HL-60/S4 treated with phorbol 12-myristate 13-acetate at 8.2 ng/mL for 4 days and 3 days (cell line): ENCODE measurements around the gene SQSTM1.

ENCODE experiments used
- in situ Hi-C: fragments of 300-500 bp; cut with MboI; formaldehyde crosslinking; loops from 2 replicates; pipeline ENCODE4 v1.15.0; 2022; ENCODE audit warnings: low sequenced_read_pairs

SQSTM1 gene

DNA sequence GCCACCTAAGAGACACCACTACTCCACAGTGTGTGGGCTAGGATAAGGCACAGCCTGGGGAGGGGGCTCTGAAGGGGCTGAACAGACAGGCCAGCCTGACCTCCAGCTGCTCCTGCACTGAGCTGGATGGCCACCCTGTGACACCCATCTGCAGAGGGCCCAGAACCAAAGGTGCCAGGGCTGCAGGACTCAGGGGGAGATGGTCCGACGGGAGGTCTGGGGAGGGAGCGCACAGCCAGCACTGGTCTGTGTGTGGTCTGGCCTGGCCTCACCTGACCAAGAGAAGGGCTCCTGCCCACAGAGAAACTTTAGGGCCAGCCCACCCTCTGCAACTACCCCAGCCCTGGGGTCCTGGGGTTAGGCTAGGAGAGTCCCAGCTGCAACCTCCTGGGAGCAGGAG lies 26.1 kb upstream of the SQSTM1 start:
- in situ Hi-C loops = no loop called here

DNA sequence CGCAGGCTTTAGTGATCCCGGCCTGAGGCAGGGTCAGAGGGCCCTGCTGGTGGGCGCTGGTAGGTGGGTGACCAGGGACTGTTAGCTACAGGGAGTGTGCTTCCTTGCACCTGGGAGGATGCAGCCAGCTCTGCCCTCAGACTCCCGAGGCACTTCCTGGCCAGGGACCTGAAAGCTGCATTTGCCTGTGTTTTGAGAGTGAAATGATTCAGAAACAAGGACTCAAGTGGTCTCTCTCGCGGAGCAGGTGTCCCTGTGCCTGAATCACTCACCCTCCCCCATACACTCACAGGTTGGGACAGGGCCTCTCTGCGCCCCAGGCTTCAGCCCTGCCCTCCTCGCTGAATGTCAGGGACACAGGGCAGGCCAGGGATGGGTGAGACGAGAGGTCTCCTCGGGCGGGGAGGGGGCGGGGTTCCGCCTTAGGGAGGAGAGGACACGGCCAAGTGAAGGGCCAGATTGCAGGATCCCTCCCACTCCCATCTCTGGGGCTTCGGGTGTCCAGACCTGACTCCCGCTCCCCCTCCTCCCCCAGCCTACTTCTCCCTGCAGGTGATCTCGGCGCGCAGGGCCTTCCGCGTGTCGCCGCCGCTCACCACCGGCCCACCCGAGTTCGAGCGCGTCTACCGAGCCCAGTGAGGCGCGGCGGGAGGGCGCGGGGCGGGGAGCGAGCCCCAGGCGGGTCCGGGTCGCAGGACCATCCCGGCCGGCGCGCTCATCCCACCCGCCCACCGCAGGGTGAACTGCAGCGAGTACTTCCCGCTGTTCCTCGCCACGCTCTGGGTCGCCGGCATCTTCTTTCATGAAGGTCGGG lies 25.4 kb upstream of the SQSTM1 start:
- in situ Hi-C loops = loop anchor here (5.0 kb wide), 1 partner anchor 33 kb away; no protein-coding TSS in a partner anchor

DNA sequence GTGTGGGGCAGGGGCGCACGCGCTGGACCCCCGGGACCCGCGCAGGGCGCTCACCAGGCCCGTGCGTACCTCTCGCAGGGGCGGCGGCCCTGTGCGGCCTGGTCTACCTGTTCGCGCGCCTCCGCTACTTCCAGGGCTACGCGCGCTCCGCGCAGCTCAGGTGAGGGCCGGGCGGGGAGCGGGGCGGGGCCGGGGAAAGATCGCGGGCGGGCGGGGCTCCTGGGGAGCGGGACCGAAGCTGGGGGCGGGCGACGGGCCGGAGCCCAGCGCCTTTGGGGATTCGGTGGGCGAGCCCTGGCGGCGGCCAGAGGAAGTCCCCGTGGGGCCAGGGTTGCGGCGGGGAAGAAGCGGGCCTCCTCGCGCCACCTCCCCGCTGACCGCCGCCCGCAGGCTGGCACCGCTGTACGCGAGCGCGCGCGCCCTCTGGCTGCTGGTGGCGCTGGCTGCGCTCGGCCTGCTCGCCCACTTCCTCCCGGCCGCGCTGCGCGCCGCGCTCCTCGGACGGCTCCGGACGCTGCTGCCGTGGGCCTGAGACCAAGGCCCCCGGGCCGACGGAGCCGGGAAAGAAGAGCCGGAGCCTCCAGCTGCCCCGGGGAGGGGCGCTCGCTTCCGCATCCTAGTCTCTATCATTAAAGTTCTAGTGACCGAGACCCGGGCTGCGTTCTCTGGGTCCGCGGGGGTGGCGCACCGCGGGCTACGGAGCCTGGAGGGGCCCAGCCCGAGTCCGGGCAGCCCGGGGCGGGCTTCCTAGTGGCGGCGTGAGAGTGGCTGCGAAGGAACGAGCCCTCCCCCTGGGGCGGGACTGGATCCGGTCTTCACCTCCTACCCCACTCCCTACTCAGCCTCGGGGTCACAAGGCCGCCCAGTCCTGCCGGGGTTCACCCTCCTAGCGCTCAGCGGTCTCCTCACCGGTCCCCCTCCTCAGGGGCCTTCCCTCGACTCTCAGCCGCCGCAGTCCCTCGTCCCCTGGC lies 24.6 kb upstream of the SQSTM1 start:
- in situ Hi-C loops = loop anchor here (5.0 kb wide), 1 partner anchor 34 kb away; no protein-coding TSS in a partner anchor

DNA sequence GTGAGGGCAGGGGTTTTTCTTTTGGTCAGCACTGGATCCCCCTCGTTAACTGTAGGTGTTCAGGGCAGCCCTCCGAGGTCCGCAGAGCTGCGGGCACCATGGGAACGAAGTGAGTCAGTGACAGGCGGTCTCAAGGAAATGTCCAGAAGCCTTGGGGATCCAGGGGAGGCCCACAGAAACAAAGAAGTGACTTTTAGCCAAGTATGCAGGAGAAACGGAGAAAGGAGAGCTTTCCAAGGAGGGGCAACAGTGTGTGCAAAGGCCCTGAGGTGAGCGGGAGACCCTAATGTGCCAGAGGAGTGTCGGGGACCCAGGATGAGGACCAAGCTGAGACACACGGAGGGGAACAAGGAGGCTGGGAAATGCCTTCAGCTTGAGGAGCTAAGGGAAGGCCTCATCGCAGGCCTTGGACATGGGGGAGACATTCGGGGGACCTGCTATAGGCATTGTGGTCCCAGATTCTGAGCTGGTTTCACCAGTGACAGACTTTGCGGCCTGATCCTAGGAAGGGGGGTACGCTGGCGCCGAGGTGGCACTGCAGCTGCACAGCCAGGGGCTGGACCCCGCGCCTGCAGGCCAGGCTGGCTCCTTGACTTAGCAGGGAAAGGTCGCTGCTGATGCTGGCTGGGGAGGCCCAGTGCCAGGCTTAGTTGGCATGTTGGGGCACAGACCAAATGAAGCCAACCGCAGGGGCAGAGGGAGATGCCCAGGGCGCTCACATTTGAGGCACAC lies 23.7 kb upstream of the SQSTM1 start:
- in situ Hi-C loops = loop anchor here (5.0 kb wide), 1 partner anchor 35 kb away; no protein-coding TSS in a partner anchor

DNA sequence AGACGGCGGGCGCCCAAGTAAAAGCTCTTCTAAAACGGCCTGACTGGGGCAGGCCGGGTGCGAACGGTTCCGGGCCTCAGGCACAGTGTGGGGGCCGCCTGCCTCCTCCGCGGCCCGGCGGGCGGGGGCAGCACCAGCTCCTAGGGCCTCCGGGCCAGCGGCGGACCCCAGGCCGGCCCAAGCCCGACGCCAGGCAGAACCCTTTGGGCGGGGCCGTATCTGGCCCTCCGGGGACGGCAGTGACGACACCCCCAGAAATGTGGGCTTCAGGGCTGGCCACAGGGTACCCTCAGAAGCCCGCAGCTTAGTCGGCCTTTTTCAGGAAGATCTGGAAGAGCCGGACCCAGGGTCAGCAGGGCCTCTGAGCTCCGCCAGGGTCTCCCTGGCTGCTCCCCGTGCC lies 23.0 kb upstream of the SQSTM1 start:
- in situ Hi-C loops = loop anchor here (5.0 kb wide), 1 partner anchor 35 kb away; no protein-coding TSS in a partner anchor

DNA sequence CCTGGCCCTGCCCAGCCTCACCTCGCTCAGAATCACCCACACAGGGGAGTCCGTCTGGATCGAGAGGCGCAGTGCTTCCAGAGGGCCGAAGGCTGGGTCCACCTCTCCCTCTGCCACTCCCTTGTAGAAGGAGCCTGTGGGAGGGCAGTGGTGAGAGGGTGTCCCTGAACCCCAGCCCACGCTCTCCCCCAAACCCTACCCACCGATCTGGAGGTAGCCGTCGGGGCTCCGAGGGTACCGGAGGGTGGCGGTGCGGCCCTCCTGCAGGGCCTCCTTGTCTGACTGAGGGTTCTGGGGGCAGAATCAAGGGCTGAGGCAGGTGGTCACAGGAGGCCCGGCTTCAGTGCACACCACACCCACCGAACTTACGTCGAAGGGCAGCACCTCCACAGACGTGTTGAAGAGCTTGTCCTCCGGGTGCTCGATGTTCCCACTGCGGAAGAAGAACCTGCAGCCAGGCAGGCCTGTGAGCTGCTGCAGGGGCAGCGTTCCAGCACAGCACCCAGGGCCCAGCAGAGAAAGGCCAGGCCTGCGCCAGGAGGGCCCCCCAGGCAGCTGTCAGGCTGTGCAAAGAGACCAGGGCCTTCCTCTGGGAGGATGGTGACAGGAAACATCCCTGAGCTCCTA lies 22.4 kb upstream of the SQSTM1 start:
- in situ Hi-C loops = loop anchor here (5.0 kb wide), 1 partner anchor 36 kb away; no protein-coding TSS in a partner anchor

DNA sequence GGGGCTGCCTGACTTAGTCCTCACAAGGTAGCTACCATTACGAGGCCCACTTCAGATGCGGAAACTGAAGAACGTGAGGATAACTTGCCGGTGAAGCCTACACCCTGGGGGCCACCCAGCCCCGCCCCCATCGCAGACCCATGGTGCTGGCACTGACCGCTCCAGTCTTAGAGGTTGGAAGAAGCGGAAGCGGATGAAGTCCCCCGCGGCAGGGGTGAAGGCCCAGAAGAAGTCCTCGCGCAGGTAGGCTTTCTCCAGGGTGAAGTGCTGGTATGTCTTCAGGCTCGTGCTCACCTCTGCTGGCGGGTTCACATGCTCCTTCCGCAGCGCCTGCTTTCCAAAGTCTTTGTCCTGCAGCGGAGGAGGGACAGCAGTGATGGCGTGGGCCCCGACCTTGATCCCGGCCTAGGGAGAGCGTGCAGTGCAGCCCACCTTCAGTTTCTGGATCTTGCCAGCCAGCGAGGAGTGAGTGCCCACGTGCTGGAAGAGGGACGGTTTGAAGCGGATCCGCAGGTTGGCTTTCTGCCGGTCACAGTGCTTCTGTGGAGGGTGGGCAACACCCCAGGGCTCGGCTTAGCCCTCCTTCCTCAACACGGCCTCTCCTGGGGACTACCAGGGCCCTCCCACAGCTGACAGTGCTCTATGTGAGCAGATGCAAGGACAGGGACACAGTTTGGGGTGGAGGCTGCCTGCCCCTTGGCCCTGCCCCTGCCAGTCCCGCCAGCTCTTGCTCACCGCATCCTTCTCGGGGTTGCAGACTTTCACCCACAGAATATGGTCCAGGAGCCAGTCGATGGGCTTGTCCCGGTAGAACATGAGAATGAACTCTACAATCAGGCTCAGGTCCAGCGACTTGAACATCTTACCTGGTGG lies 21.7 kb upstream of the SQSTM1 start:
- in situ Hi-C loops = loop anchor here (5.0 kb wide), 1 partner anchor 37 kb away; no protein-coding TSS in a partner anchor

DNA sequence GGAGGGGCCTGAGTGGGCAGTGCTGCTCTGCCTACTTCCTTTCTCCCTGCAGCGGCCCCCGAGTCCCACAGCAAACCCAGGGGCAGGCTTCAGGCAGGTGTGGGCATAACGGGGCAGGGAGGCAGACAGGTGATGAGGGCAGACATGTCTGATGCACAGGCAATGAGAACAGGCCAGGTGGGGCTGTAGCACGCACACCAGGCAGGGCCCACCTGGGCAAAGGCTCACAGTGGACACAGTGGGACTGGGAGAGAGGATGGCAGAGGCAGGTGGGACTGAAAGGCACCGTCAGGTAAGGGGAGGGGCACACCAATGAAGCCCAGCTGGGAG lies 21.1 kb upstream of the SQSTM1 start:
- in situ Hi-C loops = loop anchor here (5.0 kb wide), 1 partner anchor 37 kb away; no protein-coding TSS in a partner anchor

DNA sequence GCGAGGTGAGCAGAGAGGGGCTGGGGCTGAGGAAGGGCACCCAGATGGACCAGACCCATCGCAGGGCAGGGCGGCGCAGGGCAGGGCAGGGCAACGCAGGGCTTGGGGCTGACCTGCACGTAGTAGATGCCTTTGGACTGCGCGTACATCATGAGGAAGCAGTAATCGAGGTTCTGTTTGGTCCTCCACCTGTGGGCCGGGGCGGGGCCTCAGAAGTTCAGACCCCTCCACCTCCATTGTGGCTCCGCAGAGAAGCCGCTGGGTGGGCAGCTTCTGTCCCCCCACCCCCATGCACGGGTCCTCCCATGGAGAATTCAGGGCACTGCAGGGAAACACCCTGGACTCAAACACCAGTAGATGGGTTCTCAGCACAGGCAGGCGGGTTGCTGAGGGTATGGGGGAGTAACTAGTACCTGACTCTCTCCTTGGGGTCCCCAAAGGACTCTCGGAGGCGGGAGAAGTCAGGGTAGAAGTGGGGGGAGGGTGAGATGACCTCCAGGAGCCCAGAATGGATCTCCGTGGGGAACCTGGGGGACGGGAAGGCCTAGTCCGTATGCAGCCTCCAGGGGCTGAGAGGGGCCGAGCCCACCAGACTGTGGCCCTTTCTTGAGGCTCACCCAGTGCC lies 20.5 kb upstream of the SQSTM1 start:
- in situ Hi-C loops = no loop called here

DNA sequence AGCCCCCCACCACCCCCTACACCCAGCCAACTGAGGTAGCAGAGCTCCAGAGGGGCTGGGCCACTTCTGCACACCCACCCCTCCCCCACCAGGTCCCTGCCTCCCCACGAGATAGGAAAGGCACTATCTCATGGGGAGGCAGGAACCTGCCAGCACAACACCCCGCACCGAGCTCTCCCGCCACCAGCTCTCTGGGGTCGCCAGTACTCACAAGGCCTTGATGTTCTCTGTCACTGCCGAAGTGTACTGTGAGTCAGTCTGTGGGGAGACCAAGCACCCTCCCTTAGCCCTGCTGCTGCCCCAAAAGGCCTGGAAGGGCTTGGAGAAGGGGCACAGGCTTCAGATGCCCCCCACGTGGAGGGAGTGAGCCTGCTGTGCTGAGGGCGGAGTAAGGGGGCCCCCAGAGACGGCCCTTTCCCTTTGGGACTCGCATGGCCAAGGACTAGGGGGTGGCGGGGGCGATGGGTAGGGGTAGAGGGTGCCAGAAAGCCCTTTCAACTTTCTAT lies 20.0 kb upstream of the SQSTM1 start:
- in situ Hi-C loops = no loop called here

DNA sequence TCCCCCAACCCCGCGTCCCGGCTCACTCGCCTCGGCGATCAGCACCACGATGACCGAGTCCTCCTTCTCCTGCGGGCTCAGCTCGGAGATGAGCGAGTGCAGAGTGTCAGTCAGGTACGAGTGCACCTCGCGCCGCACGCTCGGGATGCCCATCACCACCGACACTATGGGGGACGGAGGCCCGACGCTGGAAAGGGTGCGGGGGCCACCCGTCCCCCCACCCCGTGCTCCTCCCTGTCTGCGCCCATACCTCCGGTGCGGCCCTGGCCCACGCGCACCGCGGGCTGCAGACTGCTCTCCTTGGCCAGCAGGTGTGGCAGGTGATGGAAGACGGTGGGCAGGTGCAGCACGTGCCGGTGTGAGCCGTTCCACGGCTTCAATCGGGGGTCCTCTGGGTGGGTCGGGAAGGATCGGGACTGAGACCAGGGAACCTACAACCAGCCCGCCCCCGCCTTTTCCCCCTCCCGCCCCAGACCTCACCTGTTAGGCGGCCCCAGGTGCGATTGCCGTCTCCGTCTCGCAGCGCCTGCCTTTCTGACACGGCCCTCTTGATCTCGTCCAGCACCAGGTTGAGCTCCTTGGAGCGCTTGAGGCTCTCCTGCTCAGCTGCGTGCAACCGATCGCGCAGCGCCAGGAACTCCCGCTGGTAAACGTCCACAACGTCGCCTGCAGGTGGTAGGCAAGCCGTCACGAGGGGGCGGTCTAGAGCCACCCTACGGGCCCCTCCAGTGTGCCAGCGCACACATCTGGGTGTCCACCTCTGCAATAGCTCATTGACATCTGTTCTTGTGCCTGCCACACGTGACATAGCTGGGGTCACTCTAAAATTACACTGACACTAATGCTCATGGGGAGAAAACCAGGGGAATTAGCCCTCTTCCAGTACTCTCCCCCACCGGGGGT lies 19.1 kb upstream of the SQSTM1 start:
- in situ Hi-C loops = no loop called here

DNA sequence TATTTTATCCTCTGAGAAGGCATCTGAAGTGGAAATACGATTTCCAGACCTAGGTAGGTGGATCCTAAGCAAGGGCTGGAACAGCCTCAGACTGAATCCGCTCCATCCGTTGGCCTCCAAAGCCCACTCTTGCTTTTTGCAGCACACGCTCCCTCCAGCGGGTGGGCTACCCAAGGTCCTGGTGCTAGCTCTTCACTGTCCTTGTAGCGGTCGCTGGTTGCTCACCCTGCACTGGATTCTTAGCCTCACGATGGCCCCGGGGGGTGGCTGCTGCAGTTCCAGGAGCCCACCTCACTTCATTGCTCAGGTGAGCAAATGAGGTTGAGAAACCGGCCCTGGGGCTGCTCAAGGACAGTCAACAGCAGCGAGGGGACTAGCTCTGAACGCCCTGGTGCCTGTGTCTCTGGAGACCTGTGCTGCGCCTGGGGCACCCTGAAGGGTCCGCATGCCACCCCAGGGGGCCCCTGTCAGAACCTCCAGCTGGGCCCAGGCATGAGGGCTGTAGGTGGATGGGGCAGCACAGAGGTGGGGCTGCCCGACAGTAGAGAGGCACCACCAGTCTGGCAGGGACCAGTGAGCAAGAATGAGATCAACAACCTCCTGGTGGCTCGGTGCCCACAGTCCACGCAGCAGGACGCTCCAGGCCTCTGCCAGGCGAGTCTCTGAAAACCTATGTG lies 18.4 kb upstream of the SQSTM1 start:
- in situ Hi-C loops = no loop called here

DNA sequence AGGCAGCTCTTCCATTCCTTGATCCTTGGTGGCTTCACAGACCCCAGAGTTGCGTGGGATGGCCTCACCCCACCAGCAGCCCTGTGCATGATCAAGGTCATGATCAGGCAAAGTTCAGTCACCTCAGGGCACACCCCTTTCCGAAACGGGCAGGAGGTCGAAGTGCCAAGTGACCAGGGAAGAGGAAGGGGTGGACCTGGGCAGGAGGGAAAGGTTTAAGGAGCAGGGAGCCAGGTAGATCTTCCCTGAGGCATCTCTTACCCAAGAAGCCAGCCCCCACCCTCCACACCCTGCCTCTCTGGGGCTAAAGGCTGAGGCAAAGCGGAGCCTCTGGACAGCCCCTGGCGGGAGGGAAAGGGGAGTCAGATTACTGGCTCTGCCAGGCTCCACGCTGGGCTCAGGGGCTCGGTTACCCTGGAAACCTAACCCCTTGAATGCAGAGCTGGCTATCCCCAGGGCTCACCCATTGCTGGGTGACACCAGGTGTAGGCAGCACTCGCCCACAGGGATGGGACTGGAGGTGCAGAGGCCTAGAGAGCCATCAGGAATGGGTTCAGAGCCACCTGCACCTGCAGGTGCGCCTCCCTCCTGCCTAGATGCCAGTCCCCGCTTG lies 17.6 kb upstream of the SQSTM1 start:
- in situ Hi-C loops = no loop called here

DNA sequence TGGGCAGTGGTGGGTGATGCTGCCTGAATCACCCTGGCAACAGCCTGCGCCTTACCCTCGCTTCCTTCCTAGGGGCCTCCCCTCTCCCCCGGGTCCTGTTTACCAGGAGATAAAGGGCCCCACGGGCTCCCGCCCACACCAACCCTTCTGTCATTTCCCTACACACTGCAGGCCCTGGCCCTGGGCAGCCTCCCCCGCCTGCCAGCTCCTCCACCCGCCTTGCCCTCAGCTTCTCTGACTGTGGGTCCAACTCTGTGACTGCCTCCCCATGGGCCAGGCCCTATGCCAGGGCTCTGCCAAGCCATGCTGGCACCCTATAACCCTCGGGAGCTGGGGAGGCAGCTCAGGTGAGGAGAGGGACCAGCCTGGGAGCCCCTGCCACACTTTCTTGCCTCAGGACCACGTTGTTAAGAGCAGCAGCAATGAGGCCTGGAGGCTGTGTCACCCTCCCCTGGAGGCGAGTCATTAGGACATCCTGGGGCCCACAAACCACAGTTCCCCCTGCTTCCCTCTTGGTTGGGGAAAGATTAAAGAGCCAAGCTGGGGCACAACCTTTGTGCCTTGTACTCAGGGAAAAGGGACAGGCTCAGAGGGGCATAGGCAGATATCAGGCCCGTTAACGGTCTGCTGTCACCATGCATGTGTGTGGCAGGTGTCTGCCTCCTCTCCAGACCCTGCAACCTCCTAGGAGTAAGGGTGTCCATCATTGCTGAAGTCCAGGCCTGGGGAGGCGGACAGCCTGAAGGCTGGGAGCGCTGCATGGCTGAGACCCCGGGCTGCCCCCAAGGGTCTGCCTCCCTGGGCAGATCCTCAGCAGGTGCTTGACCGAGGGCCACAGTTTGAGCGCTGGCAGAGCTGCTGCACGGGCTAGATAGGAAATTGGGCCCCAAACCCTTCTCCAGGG lies 16.8 kb upstream of the SQSTM1 start:
- in situ Hi-C loops = no loop called here

DNA sequence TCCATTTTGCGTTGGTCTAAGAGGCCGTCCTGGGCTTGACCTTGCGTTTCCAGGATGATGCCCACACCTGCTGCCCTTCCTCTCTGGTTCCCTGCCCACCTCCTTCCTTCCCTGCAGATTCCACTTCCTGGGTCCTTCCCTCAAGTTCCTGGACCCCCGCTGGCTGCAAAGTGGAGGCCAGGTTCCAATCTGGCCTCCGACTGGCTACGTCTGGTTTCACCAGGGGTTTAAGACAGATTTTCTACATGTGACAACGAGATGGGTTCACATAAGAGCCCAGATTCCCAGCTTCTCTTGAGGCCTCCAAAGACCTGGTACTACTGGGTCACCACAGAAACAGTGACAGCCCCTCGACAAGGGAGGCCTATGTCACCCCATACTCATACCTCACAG lies 16.2 kb upstream of the SQSTM1 start:
- in situ Hi-C loops = no loop called here

DNA sequence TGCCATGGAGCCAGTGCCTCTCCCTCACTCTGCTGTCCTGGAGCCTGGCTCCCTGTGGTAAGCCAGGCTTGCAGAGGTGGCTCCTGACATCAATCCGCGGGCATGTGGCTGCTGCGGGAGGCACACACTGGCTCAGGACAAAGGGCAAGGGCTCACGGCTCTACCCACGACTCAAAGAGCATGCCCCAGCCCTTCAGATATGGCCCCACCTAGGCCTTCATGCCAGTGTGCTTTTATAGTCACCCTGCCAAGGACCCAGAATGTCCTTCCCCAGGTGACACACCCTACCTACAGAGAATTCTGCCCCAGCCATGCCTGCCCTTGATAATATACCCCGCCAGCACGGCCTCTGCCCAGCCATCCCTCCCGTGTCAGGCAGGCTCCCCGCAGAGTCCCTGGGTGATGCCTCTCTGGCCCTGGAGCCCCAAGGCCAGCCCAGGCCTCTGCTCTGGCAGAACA lies 15.6 kb upstream of the SQSTM1 start:
- in situ Hi-C loops = no loop called here
